ENCODE measurements around the gene CEP128. TPM values are rescaled to one million over a fixed set of nuclear protein-coding genes. Genes with fewer than 3 reads are reported as not detected.

Gene CEP128
- total RNA-seq (1 to 10 TPM; 1.4 to 2.3 (median 1.9) TPM), polyA plus RNA-seq (1 to 10 TPM in 1 of 3 donors, under 1 TPM in 2; 0.79 to 2.3 (median 0.94) TPM)
- long read RNA-seq, donor 1, partial matches to known transcripts, result 2 of 2 reads
- long read RNA-seq, donor 1, other reads (novel, unspliced or antisense), result 0 of 2 reads
- long read RNA-seq, donor 2, partial matches to known transcripts, result 0 of 2 reads
- long read RNA-seq, donor 2, other reads (novel, unspliced or antisense), result 2 of 2 reads

DNA sequence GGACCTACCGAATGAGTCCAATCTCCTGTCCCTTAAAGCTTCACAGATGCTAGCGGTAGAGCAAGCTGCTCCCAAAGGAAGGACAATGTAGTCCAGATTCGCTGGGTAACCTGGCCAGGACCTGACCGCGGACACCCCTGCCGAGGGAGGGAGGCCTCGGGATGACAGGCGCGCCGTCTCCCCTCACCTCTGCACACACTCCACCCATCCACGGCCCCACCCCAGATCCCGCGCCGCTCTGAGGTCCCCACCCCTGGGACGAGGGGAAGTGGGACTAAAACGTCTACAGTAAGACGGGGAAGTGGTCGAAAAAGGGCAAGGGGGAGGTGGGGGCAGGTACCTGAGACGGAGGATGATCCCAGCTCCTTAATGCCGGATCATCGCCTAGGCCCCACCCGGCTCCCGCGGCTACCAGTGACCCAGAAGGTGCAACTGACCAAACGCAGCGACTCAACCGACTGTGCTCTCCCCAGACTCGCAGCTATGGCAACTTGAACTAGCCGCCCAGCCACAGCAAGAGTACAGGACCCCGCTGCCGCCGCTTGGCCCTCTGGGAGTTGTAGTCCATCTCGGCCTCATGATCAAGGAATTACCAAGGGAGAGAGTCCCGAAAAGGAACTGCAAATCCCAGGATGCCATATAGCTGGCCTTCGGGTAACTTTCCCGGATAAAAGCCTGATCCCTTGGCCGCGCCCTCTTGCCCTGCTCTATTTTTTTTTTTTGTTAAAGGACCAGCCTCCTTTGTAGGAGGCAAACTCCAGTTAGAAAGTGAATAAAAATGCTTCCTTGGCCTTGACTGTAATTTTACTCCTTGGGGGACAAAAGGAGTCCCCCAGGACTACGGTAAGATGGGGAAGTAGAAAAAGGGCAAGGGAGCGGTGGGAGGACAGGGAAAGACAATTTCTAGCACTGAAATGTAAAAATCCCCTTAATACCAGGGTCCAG lies at the start of gene CEP128:
Gene CEP128, minus strand, starts transcription at position 498 of the 945 bp plus-strand sequence.
- no peaks in the 10 kb centered on the region for H3K9me3 ChIP-seq
- ATAC-seq, result peak; percentile 99 to 100 (median 100)
- intact Hi-C loops (cut with DNase I), result no loop called here

DNA sequence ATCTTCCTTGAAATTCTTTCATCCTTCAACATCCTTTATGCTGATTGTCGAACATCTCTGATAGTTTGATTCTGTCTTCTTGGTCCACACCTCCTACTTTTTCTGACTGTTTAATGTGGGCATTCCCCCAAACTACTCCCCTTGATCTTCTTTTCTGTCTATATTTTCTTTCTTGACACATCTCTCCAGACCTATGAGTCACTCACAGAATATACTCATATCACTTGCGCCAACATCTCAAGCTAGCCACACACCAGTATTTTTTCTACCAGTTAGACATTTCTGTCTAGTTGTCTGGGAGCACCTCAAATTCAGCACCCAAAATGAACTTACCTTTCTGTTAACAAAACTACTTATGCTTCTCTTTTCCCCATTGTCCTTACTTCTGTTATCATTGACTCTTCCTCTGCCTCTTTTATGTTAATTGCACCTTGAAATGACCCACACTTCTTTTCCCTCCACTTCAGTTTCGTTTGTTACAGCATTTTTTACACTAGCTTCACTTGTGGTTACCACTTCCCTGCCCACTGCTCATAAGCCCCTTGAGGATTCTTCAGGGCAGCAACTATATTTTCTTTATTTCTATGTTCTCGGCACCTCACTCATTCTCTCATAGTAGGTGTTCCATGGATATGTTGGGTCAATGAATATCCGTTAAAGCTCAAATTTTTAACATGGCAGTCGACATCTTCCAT lies 47.3 kb upstream of the CEP128 start:
- no peaks in the 10 kb centered on the region for H3K27me3 ChIP-seq (ENCODE audit: insufficient read depth in 3 of 3, low read length in 2 of 3)
- H3K4me3 ChIP-seq, result no peak overlapping the region
- H3K4me1 ChIP-seq, result no peaks in the 10 kb centered on the region
- H3K36me3 ChIP-seq (ENCODE audit: insufficient read depth in 1 of 2, low read depth in 1 of 2), result no peaks in the 10 kb centered on the region
- TF ChIP-seq, protein P1, sequence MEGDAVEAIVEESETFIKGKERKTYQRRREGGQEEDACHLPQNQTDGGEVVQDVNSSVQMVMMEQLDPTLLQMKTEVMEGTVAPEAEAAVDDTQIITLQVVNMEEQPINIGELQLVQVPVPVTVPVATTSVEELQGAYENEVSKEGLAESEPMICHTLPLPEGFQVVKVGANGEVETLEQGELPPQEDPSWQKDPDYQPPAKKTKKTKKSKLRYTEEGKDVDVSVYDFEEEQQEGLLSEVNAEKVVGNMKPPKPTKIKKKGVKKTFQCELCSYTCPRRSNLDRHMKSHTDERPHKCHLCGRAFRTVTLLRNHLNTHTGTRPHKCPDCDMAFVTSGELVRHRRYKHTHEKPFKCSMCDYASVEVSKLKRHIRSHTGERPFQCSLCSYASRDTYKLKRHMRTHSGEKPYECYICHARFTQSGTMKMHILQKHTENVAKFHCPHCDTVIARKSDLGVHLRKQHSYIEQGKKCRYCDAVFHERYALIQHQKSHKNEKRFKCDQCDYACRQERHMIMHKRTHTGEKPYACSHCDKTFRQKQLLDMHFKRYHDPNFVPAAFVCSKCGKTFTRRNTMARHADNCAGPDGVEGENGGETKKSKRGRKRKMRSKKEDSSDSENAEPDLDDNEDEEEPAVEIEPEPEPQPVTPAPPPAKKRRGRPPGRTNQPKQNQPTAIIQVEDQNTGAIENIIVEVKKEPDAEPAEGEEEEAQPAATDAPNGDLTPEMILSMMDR (IDR thresholded peaks at IDR 0.05), result no peak
- ATAC-seq (no peak), DNase-seq (no peak)
- H3K9me3 ChIP-seq, result no peaks in the 10 kb centered on the region
- WGBS, 3 donors, result 82 to 87% (median 85%) methylated on average over 6 of the region's 6 CpGs
- no peak overlapping the region for H3K27ac ChIP-seq
- intact Hi-C loops (cut with DNase I), result loop anchor here in 1 of 2 donors (5.0 kb wide), 1 partner anchor 223 kb away; no protein-coding TSS in a partner anchor

More for the DNA sequence above, at the start of gene CEP128:
- H3K36me3 ChIP-seq (ENCODE audit: insufficient read depth in 1 of 2, low read depth in 1 of 2), result no peaks in the 10 kb centered on the region
- no peaks in the 10 kb centered on the region for H3K27me3 ChIP-seq (ENCODE audit: insufficient read depth in 3 of 3, low read length in 2 of 3)
- H3K4me1 ChIP-seq, result peaks cover 10% of the 10 kb centered on the region
- peak; percentile 96 to 97 for DNase-seq
- H3K4me3 ChIP-seq, result peak within 1 kb of the TSS; percentile 82
- 1% methylated on average over 39 to 40 of the region's 40 CpGs for WGBS, 3 donors
- TF ChIP-seq, protein P1 (IDR thresholded peaks at IDR 0.05), result no peak
- peak within 1 kb of the TSS; percentile 64 for H3K27ac ChIP-seq

DNA sequence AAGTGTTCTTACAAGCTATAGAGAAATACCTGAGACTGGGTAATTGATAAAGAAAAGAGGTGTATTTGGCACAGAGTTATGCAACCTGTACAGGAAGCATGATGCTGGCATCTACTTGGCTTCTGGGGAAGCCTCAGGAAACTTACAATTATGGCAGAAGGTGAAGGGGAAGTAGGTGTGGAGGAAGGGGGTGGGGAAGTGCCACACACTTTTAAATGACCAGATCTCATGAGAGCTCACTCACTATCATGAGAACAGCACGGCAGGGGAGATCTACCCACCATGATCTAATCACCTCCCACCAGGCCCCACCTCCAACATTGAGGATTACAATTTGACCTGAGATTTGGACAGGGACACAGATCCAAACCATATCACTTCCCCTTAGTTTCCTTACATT lies 46.7 kb upstream of the CEP128 start:
- H3K36me3 ChIP-seq (ENCODE audit: insufficient read depth in 1 of 2, low read depth in 1 of 2), result no peaks in the 10 kb centered on the region
- WGBS, 3 donors, result 44 to 77% (median 61%) methylated on average over 1 of the region's 1 CpG
- ATAC-seq (no peak), DNase-seq (no peak)
- no peak overlapping the region for H3K4me3 ChIP-seq
- no peaks in the 10 kb centered on the region for H3K4me1 ChIP-seq
- TF ChIP-seq, protein P1 (IDR thresholded peaks at IDR 0.05), result no peak
- intact Hi-C loops (cut with DNase I), result loop anchor here in 1 of 2 donors (5.0 kb wide), 1 partner anchor 224 kb away; no protein-coding TSS in a partner anchor
- no peaks in the 10 kb centered on the region for H3K9me3 ChIP-seq
- no peak overlapping the region for H3K27ac ChIP-seq
- no peaks in the 10 kb centered on the region for H3K27me3 ChIP-seq (ENCODE audit: insufficient read depth in 3 of 3, low read length in 2 of 3)

DNA sequence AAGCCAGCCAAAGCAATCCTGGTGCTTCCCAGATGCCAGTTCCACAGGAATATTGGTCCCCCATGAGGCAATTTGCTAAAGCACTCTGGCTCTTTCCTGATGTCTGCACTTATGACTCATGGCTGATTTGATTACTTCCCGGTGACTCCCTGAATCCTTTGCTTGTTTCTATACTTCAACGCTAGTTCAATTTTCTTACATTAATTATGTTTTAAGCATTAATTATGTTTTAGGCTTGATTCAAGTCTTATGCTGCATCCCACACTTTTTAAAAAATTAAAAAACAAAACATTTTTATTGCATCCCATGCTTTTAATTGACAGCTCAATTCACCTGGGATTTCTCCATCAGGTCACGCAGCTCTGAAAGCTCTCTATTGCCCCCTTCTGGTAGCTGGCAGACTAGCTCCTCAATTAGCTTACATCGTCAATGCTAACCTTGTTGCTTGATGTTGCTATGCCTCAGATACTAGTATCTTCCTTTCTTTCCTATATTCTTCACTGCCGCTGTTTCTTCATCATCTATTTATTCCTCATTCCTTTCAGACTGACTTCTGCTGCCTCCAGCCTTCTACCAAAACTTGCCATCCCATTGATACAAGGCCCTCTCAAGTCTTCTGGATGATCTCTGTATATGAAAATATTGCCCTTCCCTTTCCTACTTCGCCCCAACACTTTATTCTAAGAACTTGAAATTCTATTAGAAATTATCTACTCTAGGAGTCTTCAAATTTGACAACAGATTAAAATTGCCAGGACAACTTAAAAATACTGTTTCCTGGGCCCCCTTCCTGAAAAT lies 45.9 kb upstream of the CEP128 start:
- intact Hi-C loops (cut with DNase I), result loop anchor here (1.0 to 5.0 kb wide), 3 partner anchors 32 to 225 kb away; partner anchors contain the start of gene TSHR (in 2 of the 2)
- WGBS, 3 donors, result 31 to 37% (median 36%) methylated on average over 6 of the region's 6 CpGs
- Histone ChIP-seq H3K36me3 (ENCODE audit: insufficient read depth in 1 of 2, low read depth in 1 of 2) (no peaks in the 10 kb centered on the region), H3K4me1 (no peaks in the 10 kb centered on the region), H3K27me3 (ENCODE audit: insufficient read depth in 3 of 3, low read length in 2 of 3) (no peaks in the 10 kb centered on the region), H3K4me3 (no peak overlapping the region), H3K9me3 (no peaks in the 10 kb centered on the region), H3K27ac (no peak overlapping the region)
- DNase-seq (peak; percentile 17 to 57), ATAC-seq (peak; percentile 81 to 95 (median 85))
- TF ChIP-seq, protein P1 (IDR thresholded peaks at IDR 0.05), result peak; percentile 96

All from psoas muscle (tissue), 8 donors.